KMS-11 (cell line): Measurements from ENCODE around the gene TCIRG1.
"Not testable (repeated sequence)": the region's sequence is repeated elsewhere in the genome, so short reads cannot be mapped to it uniquely, and the experiment has no call there.

ENCODE experiments used
- H2AFZ ChIP-seq: fragments of 200-600 bp; sonication (generic); 2 replicates; pipeline ENCODE4 v1.6.1; 2016; ENCODE audit warnings: antibody characterized with exemption, mixed run types, low read depth
- H3K27ac ChIP-seq: fragments of 200-600 bp; sonication (generic); 2 replicates; pipeline ENCODE4 v1.6.1; 2016; ENCODE audit warnings: mild to moderate bottlenecking, mixed run types
- H3K27me3 ChIP-seq: fragments of 200-600 bp; sonication (generic); 2 replicates; pipeline ENCODE4 v1.6.1; 2017; ENCODE audit warnings: mild to moderate bottlenecking, low read depth, mixed run types, moderate library complexity; ENCODE audit not compliant: insufficient read depth
- H3K36me3 ChIP-seq: fragments of 200-600 bp; sonication (generic); 2 replicates; pipeline ENCODE4 v1.6.1; 2017; ENCODE audit warnings: mild to moderate bottlenecking, mixed run types; ENCODE audit not compliant: insufficient read depth
- H3K4me1 ChIP-seq: fragments of 200-600 bp; sonication (generic); 2 replicates; pipeline ENCODE4 v1.6.1; 2016; ENCODE audit warnings: mild to moderate bottlenecking, low read depth, mixed run types; ENCODE audit not compliant: poor library complexity, severe bottlenecking
- H3K4me2 ChIP-seq: fragments of 200-600 bp; sonication (generic); 2 replicates; pipeline ENCODE4 v1.7.0; 2016; ENCODE audit warnings: mild to moderate bottlenecking, mixed run types
- H3K4me3 ChIP-seq: fragments of 200-600 bp; sonication (generic); IDR thresholded peaks from 2 replicates; pipeline ENCODE4 v1.6.1; 2017; ENCODE audit warnings: low read depth, low read length, mixed read lengths; ENCODE audit not compliant: insufficient read depth
- H3K79me2 ChIP-seq: fragments of 200-600 bp; sonication (generic); 2 replicates; pipeline ENCODE4 v1.6.1; 2016; ENCODE audit warnings: low read depth, mixed run types; ENCODE audit not compliant: insufficient read depth
- H3K9ac ChIP-seq: fragments of 200-600 bp; sonication (generic); 2 replicates; pipeline ENCODE4 v1.6.1; 2016; ENCODE audit warnings: mild to moderate bottlenecking, mixed run types
- H4K20me1 ChIP-seq: fragments of 200-600 bp; sonication (generic); 2 replicates; pipeline ENCODE4 v1.6.1; 2016; ENCODE audit warnings: mild to moderate bottlenecking, mixed run types; ENCODE audit not compliant: insufficient read depth
- CTCF ChIP-seq: fragments of 200-600 bp; sonication (generic); conservative IDR thresholded peaks from 2 replicates; pipeline ENCODE4 v1.6.1; 2017; ENCODE audit warnings: low read depth, mild to moderate bottlenecking, antibody characterized with exemption, low read length, moderate library complexity, mixed read lengths

The TCIRG1 gene

DNA sequence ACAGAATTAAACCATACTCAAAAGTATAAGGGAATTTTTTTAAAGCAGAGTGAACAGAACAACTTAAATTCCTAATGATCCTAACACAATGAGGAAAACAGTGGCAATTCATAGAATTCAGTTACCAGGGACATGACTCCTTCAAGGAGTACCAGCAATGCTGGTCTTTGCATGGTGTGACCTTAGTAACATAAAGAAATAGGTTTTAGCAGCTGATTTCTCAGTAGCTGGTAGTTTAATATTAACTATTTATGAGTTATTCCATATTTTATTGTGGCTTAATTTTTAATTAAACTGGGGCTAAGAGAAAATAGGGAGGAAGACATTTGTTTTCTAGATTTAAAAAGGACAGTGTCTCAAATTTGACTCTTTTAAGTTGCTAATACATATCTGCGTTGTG lies 51.5 kb downstream of the TCIRG1 start:
- no peaks in the 10 kb centered on the region for H4K20me1 ChIP-seq
- no peaks in the 10 kb centered on the region for H3K36me3 ChIP-seq
- H2AFZ ChIP-seq = no peak overlapping the region
- H3K4me1 ChIP-seq = no peaks in the 10 kb centered on the region
- H3K27ac ChIP-seq = no peak overlapping the region
- H3K79me2 ChIP-seq = no peaks in the 10 kb centered on the region
- no peak overlapping the region for H3K4me3 ChIP-seq
- H3K27me3 ChIP-seq = no peaks in the 10 kb centered on the region
- H3K9ac ChIP-seq = no peak overlapping the region
- no peak overlapping the region for H3K4me2 ChIP-seq
- TF ChIP-seq CTCF = no peak

- Histone ChIP-seq H3K4me1 (no peaks in the 10 kb centered on the region), H3K27me3 (no peaks in the 10 kb centered on the region), H3K79me2 (no peaks in the 10 kb centered on the region), H3K4me2 (no peak overlapping the region), H2AFZ (no peak overlapping the region), H3K4me3 (no peak overlapping the region), H3K9ac (no peak overlapping the region), H3K36me3 (no peaks in the 10 kb centered on the region), H3K27ac (no peak overlapping the region), H4K20me1 (no peaks in the 10 kb centered on the region)
- no peak for TF ChIP-seq CTCF
Observed at GRCh38 chr11:68090706-68091105, 51.9 kb downstream of the TCIRG1 start.

GRCh38 chr11:68092411-68092810 lies 53.6 kb downstream of the TCIRG1 start:
- Histone ChIP-seq H3K36me3 (no peaks in the 10 kb centered on the region), H3K4me3 (no peak overlapping the region), H3K4me1 (no peaks in the 10 kb centered on the region), H4K20me1 (no peaks in the 10 kb centered on the region), H3K9ac (no peak overlapping the region), H3K79me2 (peaks cover 7% of the 10 kb centered on the region; the same call in 1 of the 2 replicates), H2AFZ (no peak overlapping the region), H3K27ac (no peak overlapping the region), H3K4me2 (no peak overlapping the region), H3K27me3 (no peaks in the 10 kb centered on the region)
- TF ChIP-seq CTCF = no peak

DNA sequence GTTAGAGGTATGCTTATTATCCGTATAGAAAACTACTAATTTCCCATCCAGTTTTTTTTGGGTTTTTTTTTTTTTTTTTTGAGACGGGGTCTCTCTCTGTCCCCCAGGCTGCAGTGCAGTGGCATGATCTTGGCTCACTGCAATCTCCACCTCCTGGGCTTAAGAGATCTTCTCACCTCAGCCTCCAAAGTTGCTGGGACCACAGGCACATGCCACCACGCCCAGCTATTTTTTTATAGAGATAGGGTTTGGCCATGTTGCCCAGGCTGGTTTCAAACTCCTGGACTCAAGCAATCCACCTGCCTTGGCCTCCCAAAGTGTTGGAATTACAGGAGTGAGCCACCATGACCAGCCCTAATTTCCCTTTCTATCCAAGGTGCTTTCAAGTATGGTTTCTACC lies 54.1 kb downstream of the TCIRG1 start:
- not testable (repeated sequence) for H4K20me1 ChIP-seq, H3K9ac ChIP-seq, H3K27me3 ChIP-seq, H3K36me3 ChIP-seq, H3K4me3 ChIP-seq, H2AFZ ChIP-seq, H3K27ac ChIP-seq, H3K4me1 ChIP-seq, H3K4me2 ChIP-seq
- H3K79me2 ChIP-seq = peaks cover 12% of the 10 kb centered on the region; the same call in 1 of the 2 replicates

GRCh38 chr11:68093565-68093964 lies 54.7 kb downstream of the TCIRG1 start:
- Histone ChIP-seq H3K4me2 (no peak overlapping the region), H3K36me3 (no peaks in the 10 kb centered on the region), H3K79me2 (peaks cover 16% of the 10 kb centered on the region; the same call in 1 of the 2 replicates), H4K20me1 (no peaks in the 10 kb centered on the region), H3K9ac (no peak overlapping the region), H3K27me3 (no peaks in the 10 kb centered on the region), H3K27ac (no peak overlapping the region), H2AFZ (no peak overlapping the region), H3K4me3 (no peak overlapping the region), H3K4me1 (peaks cover 11% of the 10 kb centered on the region)
- no peak for TF ChIP-seq CTCF
